WI38 (cell line): ENCODE results near the gene PSD.

Experiments used
- H3K4me3 ChIP-seq: 2 replicates; pipeline ENCODE4 v1.5.1; 2011; ENCODE audit warnings: low read depth, mild to moderate bottlenecking, control low read depth, low read length
- CTCF ChIP-seq: IDR thresholded peaks from 2 replicates; pipeline ENCODE4 v1.5.1; 2012; ENCODE audit warnings: low read depth, mild to moderate bottlenecking, control low read depth, low read length

Gene PSD

GRCh38 chr10:102402512-102402896 is 16.1 kb downstream of the PSD start:
- H3K4me3 ChIP-seq: no peak overlapping the region
- no peak for TF ChIP-seq CTCF

GRCh38 chr10:102401735-102402511 is 16.7 kb downstream of the PSD start:
- no peak overlapping the region for H3K4me3 ChIP-seq
- no peak for TF ChIP-seq CTCF

- no peak for TF ChIP-seq CTCF
- H3K4me3 ChIP-seq: no peak overlapping the region
Measured at GRCh38 chr10:102401342-102401654, 17.3 kb downstream of the PSD start.

- no peak for TF ChIP-seq CTCF
Measured at GRCh38 chr10:102400598-102401341, 17.8 kb downstream of the PSD start.

GRCh38 chr10:102400076-102400475 is 18.5 kb downstream of the PSD start:
- TF ChIP-seq CTCF: no peak
- no peak overlapping the region for H3K4me3 ChIP-seq

More at GRCh38 chr10:102400598-102401341, 17.8 kb downstream of the PSD start:
- no peak overlapping the region for H3K4me3 ChIP-seq

- TF ChIP-seq CTCF: peak; percentile 79
- peak overlapping the region; percentile 39 for H3K4me3 ChIP-seq
Measured at GRCh38 chr10:102399217-102400021, 19.2 kb downstream of the PSD start.
